Thyroid gland (tissue), 4 donors: ENCODE measurements around the gene SLC9A1.

Experiments used
- CTCF ChIP-seq, 6 experiments: fragments of 200-600 bp in 3 of 6; fragments of 450-650 bp in 3 of 6; sonication (generic) in 3 of 6; IDR thresholded peaks; one replicate each; pipeline ENCODE4 v1.5.1; 2016 to 2019; ENCODE audit warnings: antibody characterized with exemption in 6 of 6, mild to moderate bottlenecking in 2 of 6, inconsistent platforms in 1 of 6, moderate library complexity in 1 of 6
- POLR2A ChIP-seq, 2 donors: fragments of 450-650 bp; IDR thresholded peaks; one replicate each; pipeline ENCODE4 v1.6.1; 2017; ENCODE audit warnings: antibody characterized with exemption in 2 of 2, mild to moderate bottlenecking in 2 of 2, moderate library complexity in 1 of 2

GRCh38 chr1:27092888-27093287 lies 62.0 kb downstream of the SLC9A1 start:
- TF ChIP-seq CTCF (IDR thresholded peaks at IDR 0.05) (no peak), POLR2A (IDR thresholded peaks at IDR 0.05) (no peak)
